T-cell (primary cell): ENCODE data around the gene NEMP1. TPM values are rescaled to one million over a fixed set of nuclear protein-coding genes. Genes with fewer than 3 reads are reported as not detected.

Source experiments
- ATAC-seq, 4 experiments: fragments of 200-7000 bp in 3 of 4; fragments of 150-1000 bp in 1 of 4; cut with Tn5 transposase; replicated peaks in 1 of 4; 1 replicate in 3 of 4; 2 replicates in 1 of 4; pipeline ENCODE4 v1.10.0; 2021; ENCODE audit warnings: moderate library complexity in 3 of 4, mild to moderate bottlenecking in 2 of 4, moderate number of reproducible peaks in 1 of 4
- CTCF ChIA-PET, 2 donors: fragments of 300-600 bp; sonication (Branson Sonifier 250); formaldehyde crosslinking; loops; one replicate each; lab custom pipeline; 2022; ENCODE audit warnings: antibody characterized with exemption in 2 of 2; lab: Charles Lee
- POLR2A ChIA-PET, 2 donors: fragments of 300-600 bp; sonication (Branson Sonifier 250); formaldehyde crosslinking; loops; one replicate each; lab custom pipeline; 2022; ENCODE audit warnings: antibody characterized with exemption in 2 of 2; lab: Charles Lee
- DNase-seq, 35 experiments: peaks; one replicate each; pipeline versions ENCODE4 v3.0.0 to v3.0.0-alpha.2; 2013 to 2023
- H3K27ac ChIP-seq: one replicate; pipeline ENCODE4 v1.5.1; 2013; ENCODE audit warnings: low read length
- H3K27me3 ChIP-seq, 2 experiments: replicated peaks in 1 of 2; 1 replicate in 1 of 2; 2 replicates in 1 of 2; pipeline versions ENCODE4 v1.6.1 to v1.7.0; 2013; ENCODE audit warnings: low read length in 1 of 2, mixed read lengths in 1 of 2; ENCODE audit not compliant: control insufficient read depth in 2 of 2, insufficient read depth in 2 of 2; ENCODE audit errors: extremely low read depth in 1 of 2
- H3K36me3 ChIP-seq, 2 donors: 1 replicate in 1 of 2; 2 replicates in 1 of 2; pipeline versions ENCODE4 v1.6.1 to v1.7.0; 2013; ENCODE audit warnings: low read length in 1 of 2; ENCODE audit not compliant: control insufficient read depth in 2 of 2, insufficient read depth in 1 of 2; ENCODE audit errors: extremely low read depth in 1 of 2
- H3K4me1 ChIP-seq, 2 experiments: 1 replicate in 1 of 2; 2 replicates in 1 of 2; pipeline versions ENCODE4 v1.6.1 to v1.7.0; 2013; ENCODE audit warnings: low read length in 2 of 2, mixed read lengths in 1 of 2; ENCODE audit not compliant: insufficient read depth in 2 of 2, control insufficient read depth in 1 of 2; ENCODE audit errors: extremely low read depth in 1 of 2
- H3K4me3 ChIP-seq, 2 donors: 1 replicate in 1 of 2; 2 replicates in 1 of 2; pipeline versions ENCODE4 v1.5.1 to v1.7.0; 2013; ENCODE audit warnings: mild to moderate bottlenecking in 2 of 2, low read length in 1 of 2, moderate library complexity in 1 of 2; ENCODE audit not compliant: control insufficient read depth in 1 of 2; ENCODE audit errors: extremely low read depth in 1 of 2
- H3K9me3 ChIP-seq: 2 replicates; pipeline ENCODE4 v1.7.0; 2013
- H3K27ac Mint-ChIP-seq, 2 donors: one replicate each; pipeline ENCODE4 v1.8.0; 2020 to 2021; ENCODE audit warnings: mild to moderate bottlenecking in 2 of 2, mixed read lengths in 2 of 2
- H3K27me3 Mint-ChIP-seq, 2 donors: one replicate each; pipeline ENCODE4 v1.8.0; 2021 to 2022; ENCODE audit warnings: mixed read lengths in 2 of 2
- H3K36me3 Mint-ChIP-seq: one replicate; pipeline ENCODE4 v1.8.0; 2021; ENCODE audit warnings: mixed read lengths
- H3K4me1 Mint-ChIP-seq, 3 donors: one replicate each; pipeline ENCODE4 v1.8.0; 2020 to 2022; ENCODE audit warnings: mixed read lengths in 3 of 3, mild to moderate bottlenecking in 1 of 3
- H3K4me3 Mint-ChIP-seq, 3 donors: one replicate each; pipeline ENCODE4 v1.8.0; 2020 to 2022; ENCODE audit warnings: mild to moderate bottlenecking in 3 of 3, mixed read lengths in 3 of 3, moderate library complexity in 3 of 3
- H3K9me3 Mint-ChIP-seq, 3 donors: one replicate each; pipeline ENCODE4 v1.8.0; 2020 to 2022; ENCODE audit warnings: mixed read lengths in 3 of 3
- WGBS: methylation state at CpG from one replicate; pipeline ENCODE4 v1.1.5; 2013; ENCODE audit warnings: missing lambda C conversion rate; ENCODE audit not compliant: insufficient coverage; 5-methylcytosine and 5-hydroxymethylcytosine counted together
- total RNA-seq, 35 experiments: library from RNA in 6 of 35; stranded (reverse) in 6 of 35; fragments of 120-200 nt in 1 of 35; gene quantifications; one replicate each; pipeline versions ENCODE4 v1.2.1 to v1.2.4 and lab custom pipeline; 2013 to 2026

The NEMP1 gene
- total RNA-seq, 5 donors from 2014 or later (not counting 1 experiment from before 2014, with no cell fraction given) = 10.7 to 26.1 (median 19.9) TPM

DNA sequence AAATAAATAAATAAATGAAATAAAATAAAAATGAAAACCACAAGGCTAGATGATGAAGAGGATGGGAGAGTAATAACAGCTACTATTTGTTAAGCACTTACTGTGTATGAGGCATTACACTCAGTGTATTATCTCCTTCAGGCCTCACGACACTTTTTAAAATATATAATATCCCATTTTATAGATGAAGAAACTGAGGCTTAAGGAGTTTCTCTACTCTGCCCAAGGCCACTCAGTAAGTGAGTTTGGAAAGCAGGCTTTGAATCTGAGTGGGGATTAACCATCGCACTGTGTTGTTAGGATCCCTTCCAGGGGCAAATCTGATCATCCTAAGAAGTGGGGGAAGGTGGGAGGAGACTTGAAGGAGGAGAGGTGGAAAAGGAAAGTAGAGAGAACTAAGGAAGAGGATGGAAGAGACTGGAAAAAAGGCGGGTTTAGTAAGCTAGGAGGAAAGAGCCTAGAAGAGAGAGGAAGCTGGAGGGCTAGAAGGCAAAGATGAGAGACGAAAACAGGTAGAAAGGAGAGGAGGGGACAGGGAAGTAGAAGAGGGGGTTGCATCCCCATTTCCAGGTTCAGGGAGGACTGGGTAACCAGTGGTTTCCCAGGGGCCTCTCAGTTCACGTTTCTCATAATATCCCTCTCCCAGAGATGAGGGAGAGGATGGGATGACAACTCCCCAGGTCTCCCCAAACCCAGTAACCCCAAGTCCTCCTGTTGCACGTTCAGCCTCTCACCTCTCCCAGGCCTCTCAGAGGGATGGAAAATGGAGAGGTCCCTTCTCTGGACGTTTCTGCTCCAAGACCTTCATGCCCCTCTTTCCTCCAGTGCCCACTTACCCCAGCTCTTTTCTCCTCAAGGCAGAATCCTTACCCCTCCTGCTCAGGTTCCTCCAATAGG lies 30.9 kb upstream of the NEMP1 start:
- ATAC-seq (no peak), DNase-seq (no peak)
- Histone ChIP-seq H3K4me3 (peak overlapping the region; percentile 68 to 97), H3K36me3 (peaks cover 21 to 41% of the 10 kb centered on the region in 2 donors), H3K9me3 (no peaks in the 10 kb centered on the region), H3K4me1 (peaks cover 17 to 58% of the 10 kb centered on the region in 2 experiments), H3K27ac (peak overlapping the region; percentile 91), H3K27me3 (no peaks in the 10 kb centered on the region)
- POLR2A ChIA-PET = interaction anchor here in 1 of 2 donors (0.6 to 1.0 kb wide), 3 partner anchors 9 to 362 kb away, joined by 3 read pairs; no protein-coding TSS in a partner anchor
- no peaks in the 10 kb centered on the region for H3K27me3 Mint-ChIP-seq
- H3K36me3 Mint-ChIP-seq = peaks cover 30% of the 10 kb centered on the region
- WGBS = 61% methylated on average over 3 of the region's 7 CpGs
- H3K9me3 Mint-ChIP-seq = no peaks in the 10 kb centered on the region
- peak overlapping the region; percentile 89 to 98 (median 92) for H3K4me3 Mint-ChIP-seq
- H3K4me1 Mint-ChIP-seq = peaks cover 49 to 62% (median 57%) of the 10 kb centered on the region in 3 donors
- CTCF ChIA-PET = interaction anchor here in 1 of 2 donors (0.8 to 5.9 kb wide), 4 partner anchors 13 to 103 kb away, joined by 3 to 201 read pairs (median 37); partner anchors contain the start of genes NEMP1 and ZBTB39
- H3K27ac Mint-ChIP-seq = peak overlapping the region; percentile 96 to 97

DNA sequence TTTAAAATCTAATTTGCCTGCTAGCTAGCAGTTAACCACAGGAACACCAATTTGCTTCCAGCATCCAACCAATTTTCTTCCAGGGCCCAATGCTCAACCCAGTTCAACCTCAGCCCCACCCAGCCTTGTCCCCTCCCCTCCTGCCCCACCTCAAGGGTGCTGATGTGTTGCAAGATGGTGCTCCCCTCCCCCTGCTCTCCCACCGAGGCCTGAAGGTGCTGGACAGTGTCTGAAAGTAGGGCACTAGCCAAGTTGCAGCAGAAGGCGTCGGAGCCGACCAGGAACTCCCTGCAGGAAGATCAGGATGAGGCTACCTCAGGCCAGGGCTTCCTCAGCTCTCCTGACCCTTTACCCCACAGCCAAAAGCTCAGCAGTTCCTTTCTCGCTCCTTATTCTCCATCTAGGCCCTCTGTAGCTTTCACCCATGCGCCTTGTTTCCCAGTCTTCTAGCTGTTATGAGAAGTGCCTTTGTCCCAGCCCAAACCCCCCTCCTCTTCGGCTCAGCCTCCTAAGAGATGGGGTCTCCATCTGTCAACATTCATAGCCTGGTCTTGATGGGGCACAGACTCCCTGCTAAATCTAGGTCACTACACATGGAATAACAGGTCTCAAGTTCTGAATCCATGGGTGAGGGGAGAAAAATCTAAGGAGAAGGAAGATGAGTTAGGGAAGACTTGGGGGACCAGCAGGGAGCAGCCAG lies 29.0 kb upstream of the NEMP1 start:
- 91% methylated on average over 5 of the region's 7 CpGs for WGBS
- peaks cover 35% of the 10 kb centered on the region for H3K36me3 Mint-ChIP-seq
- POLR2A ChIA-PET = no interaction called here
- CTCF ChIA-PET = interaction anchor here (0.5 to 5.9 kb wide), 5 partner anchors 8 to 707 kb away, joined by 3 to 201 read pairs (median 5); no protein-coding TSS in a partner anchor
- H3K9me3 ChIP-seq = no peaks in the 10 kb centered on the region
- H3K27ac Mint-ChIP-seq = peak overlapping the region; percentile 69 to 80
- DNase-seq = no peak
- no peak for ATAC-seq
- no peaks in the 10 kb centered on the region for H3K27me3 Mint-ChIP-seq
- H3K4me1 ChIP-seq = peaks cover 18 to 56% of the 10 kb centered on the region in 2 experiments
- peak overlapping the region in 1 of 2 donors; percentile 20 for H3K4me3 ChIP-seq
- H3K4me1 Mint-ChIP-seq = peaks cover 52 to 70% (median 60%) of the 10 kb centered on the region in 3 donors
- no peak overlapping the region for H3K27ac ChIP-seq
- no peaks in the 10 kb centered on the region for H3K9me3 Mint-ChIP-seq
- peaks cover 26 to 54% of the 10 kb centered on the region in 2 donors for H3K36me3 ChIP-seq
- H3K4me3 Mint-ChIP-seq = peak overlapping the region in 1 of 3 donors; percentile 92
- H3K27me3 ChIP-seq = no peaks in the 10 kb centered on the region

DNA sequence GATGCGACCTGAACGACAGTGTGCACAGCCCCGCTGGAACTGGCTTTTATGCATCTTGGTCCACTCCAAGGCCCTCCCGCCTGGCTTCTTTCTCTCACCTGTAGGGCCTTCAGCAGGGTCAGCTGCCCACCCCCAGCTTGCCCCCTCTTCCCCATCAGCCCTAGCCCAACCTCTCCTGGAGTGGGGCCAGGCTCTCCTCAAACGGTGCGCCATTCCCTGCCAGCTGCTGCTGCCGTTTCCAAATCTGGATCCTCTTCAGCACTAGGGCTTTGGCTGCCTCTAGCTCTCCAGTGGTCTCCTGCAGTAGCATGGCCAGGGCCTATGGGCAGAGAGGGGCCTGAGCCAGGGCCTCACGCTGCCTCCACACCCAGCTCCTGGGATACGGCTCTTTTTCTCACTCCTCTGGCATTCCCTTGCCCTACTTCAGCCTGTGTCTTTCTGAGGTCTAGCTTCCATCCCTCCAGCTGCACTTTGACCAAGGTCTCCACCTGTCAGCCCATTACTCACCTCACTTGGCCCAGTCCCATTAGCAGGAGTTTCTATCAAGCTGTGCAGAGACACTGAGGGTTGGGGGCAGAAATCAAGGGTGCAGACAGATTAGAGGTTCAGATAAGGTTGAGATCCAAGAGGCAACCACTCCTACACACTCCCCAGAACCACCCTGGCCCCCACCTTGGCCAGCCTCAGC lies 27.6 kb upstream of the NEMP1 start:
- no peaks in the 10 kb centered on the region for H3K27me3 ChIP-seq
- H3K4me3 Mint-ChIP-seq = no peak overlapping the region
- 94% methylated on average over 9 of the region's 9 CpGs for WGBS
- DNase-seq (no peak), ATAC-seq (no peak)
- H3K36me3 ChIP-seq = peaks cover 26 to 65% of the 10 kb centered on the region in 2 donors
- no peaks in the 10 kb centered on the region for H3K9me3 ChIP-seq
- H3K27me3 Mint-ChIP-seq = no peaks in the 10 kb centered on the region
- H3K4me3 ChIP-seq = no peak overlapping the region
- ChIA-PET CTCF (no interaction called here), POLR2A (no interaction called here)
- H3K4me1 ChIP-seq = peaks cover 19 to 51% of the 10 kb centered on the region in 2 experiments
- H3K36me3 Mint-ChIP-seq = peaks cover 38% of the 10 kb centered on the region
- H3K27ac ChIP-seq = no peak overlapping the region
- H3K9me3 Mint-ChIP-seq = no peaks in the 10 kb centered on the region
- H3K27ac Mint-ChIP-seq = peak overlapping the region; percentile 65 to 68
- H3K4me1 Mint-ChIP-seq = peaks cover 55 to 64% (median 57%) of the 10 kb centered on the region in 3 donors

DNA sequence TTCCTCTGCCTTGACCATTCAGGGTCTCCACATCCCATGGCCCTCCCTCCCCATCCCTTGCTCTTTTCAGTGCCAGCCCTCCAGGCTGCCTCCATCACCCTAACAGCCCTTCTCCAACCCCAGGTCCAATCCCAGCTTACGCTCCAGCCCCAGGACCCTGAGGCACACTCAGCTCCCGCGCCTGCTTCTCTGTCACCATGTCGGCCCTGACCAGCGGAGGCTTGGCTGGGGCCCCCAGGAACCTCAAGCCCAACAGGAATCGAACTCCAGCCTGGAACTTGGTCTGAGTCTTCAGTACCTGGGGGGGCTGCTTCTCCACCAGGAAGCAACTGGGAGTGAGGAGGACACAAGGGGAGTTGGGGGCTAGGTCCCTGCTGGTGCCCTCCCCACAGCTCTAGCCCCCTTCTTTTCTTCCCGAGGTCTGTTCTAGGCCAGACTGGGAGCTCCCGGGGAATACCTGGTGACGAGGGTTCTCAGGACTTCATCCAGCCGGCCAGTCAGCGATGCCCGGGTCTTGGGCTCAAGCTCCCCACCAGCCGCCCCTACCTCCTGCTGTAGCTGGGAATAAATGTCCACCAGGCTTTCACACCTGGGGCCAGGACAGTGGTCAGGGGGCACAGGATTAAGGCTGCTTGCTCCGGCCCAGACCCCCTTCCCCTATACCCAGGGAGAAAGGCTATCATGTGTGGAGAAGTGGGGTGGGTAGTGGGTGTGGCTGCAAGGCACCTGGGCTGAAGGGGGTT lies 26.6 kb upstream of the NEMP1 start:
- Histone ChIP-seq H3K27ac (no peak overlapping the region), H3K4me3 (no peak overlapping the region), H3K36me3 (peaks cover 26 to 68% of the 10 kb centered on the region in 2 donors), H3K4me1 (peaks cover 19 to 50% of the 10 kb centered on the region in 2 experiments), H3K9me3 (no peaks in the 10 kb centered on the region), H3K27me3 (no peaks in the 10 kb centered on the region)
- peaks cover 59 to 68% (median 62%) of the 10 kb centered on the region in 3 donors for H3K4me1 Mint-ChIP-seq
- CTCF ChIA-PET = interaction anchor here in 1 of 2 donors (1.0 kb wide), 1 partner anchor 11 kb away, joined by 3 read pairs; no protein-coding TSS in a partner anchor
- ATAC-seq (no peak), DNase-seq (no peak)
- peak overlapping the region in 1 of 2 donors; percentile 11 for H3K27ac Mint-ChIP-seq
- H3K27me3 Mint-ChIP-seq = no peaks in the 10 kb centered on the region
- no peak overlapping the region for H3K4me3 Mint-ChIP-seq
- 88% methylated on average over 3 of the region's 14 CpGs for WGBS
- POLR2A ChIA-PET = no interaction called here
- H3K36me3 Mint-ChIP-seq = peaks cover 40% of the 10 kb centered on the region
- no peaks in the 10 kb centered on the region for H3K9me3 Mint-ChIP-seq

DNA sequence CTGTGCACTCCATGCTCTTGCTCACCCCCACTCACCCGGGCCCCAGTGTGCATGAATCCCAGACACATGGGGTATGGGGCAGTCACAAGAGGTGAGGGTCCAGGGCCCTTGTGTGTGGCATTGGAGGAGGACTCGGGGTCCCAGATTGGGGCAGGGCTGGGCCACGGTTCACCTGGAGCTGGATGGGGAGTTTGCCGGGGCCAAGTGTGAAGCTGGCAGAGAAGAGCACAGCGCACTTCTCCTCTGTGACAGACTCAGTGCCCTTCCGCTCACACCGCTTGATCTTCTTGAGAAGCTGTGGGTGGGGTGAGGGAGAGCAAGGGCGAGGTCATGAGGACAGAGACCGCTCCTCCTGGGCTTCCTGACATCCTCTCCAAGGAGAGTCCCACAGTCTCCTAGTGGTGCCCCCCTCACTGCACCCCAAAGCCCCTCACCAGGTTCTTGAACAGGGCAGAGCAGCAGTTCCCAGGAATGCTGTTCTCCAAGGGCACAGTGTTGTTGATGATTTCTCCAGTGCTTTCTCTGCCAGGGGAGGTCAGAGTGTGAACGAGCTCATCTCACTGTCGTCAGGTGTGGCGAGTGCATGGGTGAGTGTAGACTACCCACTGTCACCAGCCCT lies 25.8 kb upstream of the NEMP1 start:
- no peak overlapping the region for H3K4me3 Mint-ChIP-seq
- H3K27me3 Mint-ChIP-seq = no peaks in the 10 kb centered on the region
- DNase-seq (no peak), ATAC-seq (no peak)
- Histone ChIP-seq H3K27me3 (no peaks in the 10 kb centered on the region), H3K27ac (no peak overlapping the region), H3K4me1 (peaks cover 12 to 42% of the 10 kb centered on the region in 2 experiments), H3K9me3 (no peaks in the 10 kb centered on the region), H3K36me3 (peaks cover 26 to 75% of the 10 kb centered on the region in 2 donors), H3K4me3 (no peak overlapping the region)
- CTCF ChIA-PET = interaction anchor here in 1 of 2 donors (0.6 to 1.0 kb wide), 2 partner anchors 10 to 821 kb away, joined by 3 read pairs; no protein-coding TSS in a partner anchor
- peaks cover 48% of the 10 kb centered on the region for H3K36me3 Mint-ChIP-seq
- POLR2A ChIA-PET = no interaction called here
- 100% methylated on average over 1 of the region's 12 CpGs for WGBS
- H3K9me3 Mint-ChIP-seq = no peaks in the 10 kb centered on the region
- H3K27ac Mint-ChIP-seq = peak overlapping the region; percentile 11 to 65
- H3K4me1 Mint-ChIP-seq = peaks cover 54 to 67% (median 62%) of the 10 kb centered on the region in 3 donors
